GM12878 (cell line): Measurements from ENCODE around the gene CCDC81. TPM values are rescaled to one million over a fixed set of nuclear protein-coding genes. Genes with fewer than 3 reads are reported as not detected.

ENCODE experiments used
- ATAC-seq: fragments of 200-7000 bp; cut with Tn5 transposase; 3 replicates; pipeline ENCODE4 v1.9.1; 2020; ENCODE audit warnings: mild to moderate bottlenecking, moderate library complexity
- BruUV-seq: library from RNA; stranded (reverse); fragments of 400-500 nt; replicated peaks from 2 replicates; lab custom pipeline; 2021; lab: Mats Ljungman, UMichigan
- CTCF ChIA-PET: fragments of 300-600 bp; sonication (Branson Sonifier 250); formaldehyde crosslinking; extraction: SDS; loops from one replicate; lab custom pipeline; 2021; ENCODE audit warnings: inconsistent platforms; lab: Yijun Ruan, JAX
- POLR2A ChIA-PET: fragments of 350-600 bp; formaldehyde crosslinking; extraction: SDS; loops from one replicate; lab custom pipeline; 2021; ENCODE audit warnings: inconsistent platforms; lab: Charles Lee
- RAD21 ChIA-PET: fragments of 300-600 bp; sonication (Branson Sonifier 250); formaldehyde crosslinking; loops from one replicate; lab custom pipeline; 2023; ENCODE audit warnings: antibody characterized with exemption; ENCODE audit not compliant: unreplicated experiment; lab: Charles Lee
- SMC1A ChIA-PET: fragments of 300-600 bp; sonication (Branson Sonifier 250); formaldehyde crosslinking; loops from one replicate; lab custom pipeline; 2023; ENCODE audit not compliant: unreplicated experiment, uncharacterized antibody; lab: Charles Lee
- DNase-seq: peaks from one replicate; pipeline ENCODE4 v3.0.0-alpha.2; 2011; ENCODE audit warnings: low read depth, low spot score
- FAIRE-seq: peaks from 3 replicates; lab custom pipeline; 2011; peaks lifted over from hg19 to GRCh38; lab: Jason Lieb, UNC
- H2AFZ ChIP-seq: 2 replicates; pipeline ENCODE4 v1.6.0; 2011; ENCODE audit warnings: low read depth, low read length, control low read depth; ENCODE audit not compliant: control insufficient read depth
- H3K27ac ChIP-seq: 2 replicates; pipeline ENCODE4 v1.5.1; 2011; ENCODE audit warnings: control low read depth; ENCODE audit not compliant: control insufficient read depth, insufficient read depth
- H3K27me3 ChIP-seq, 2 experiments: replicated peaks in 1 of 2; 2 replicates each; pipeline versions ENCODE4 v1.6.0 to v1.6.1; 2011; ENCODE audit warnings: low read length in 1 of 2; ENCODE audit not compliant: control insufficient read depth in 2 of 2, insufficient read depth in 2 of 2
- H3K36me3 ChIP-seq, 2 experiments: 2 replicates each; pipeline ENCODE4 v1.5.1; 2011; ENCODE audit warnings: low read length in 1 of 2; ENCODE audit not compliant: control insufficient read depth in 2 of 2, insufficient read depth in 2 of 2
- H3K4me1 ChIP-seq: 2 replicates; pipeline ENCODE4 v1.6.1; 2011; ENCODE audit warnings: mild to moderate bottlenecking, low read length, moderate library complexity, mixed read lengths; ENCODE audit not compliant: control insufficient read depth, insufficient read depth
- H3K4me2 ChIP-seq: 2 replicates; pipeline ENCODE4 v1.6.0; 2011; ENCODE audit warnings: control low read depth; ENCODE audit not compliant: control insufficient read depth, insufficient read depth
- H3K4me3 ChIP-seq: fragments of 200-600 bp; sonication (generic); 2 replicates; pipeline ENCODE4 v1.5.1; 2016
- H3K79me2 ChIP-seq: 2 replicates; pipeline ENCODE4 v1.6.0; 2011; ENCODE audit warnings: low read length; ENCODE audit not compliant: control insufficient read depth, insufficient read depth
- H3K9ac ChIP-seq: 2 replicates; pipeline ENCODE4 v1.8.0; 2011; ENCODE audit warnings: low read length, control low read depth, mixed read lengths; ENCODE audit not compliant: control insufficient read depth, insufficient read depth
- H3K9me3 ChIP-seq: replicated peaks from 3 replicates; pipeline ENCODE4 v1.5.1; 2011; ENCODE audit warnings: mild to moderate bottlenecking, low read length; ENCODE audit not compliant: control insufficient read depth, insufficient read depth
- H4K20me1 ChIP-seq: 2 replicates; pipeline ENCODE4 v1.6.0; 2011; ENCODE audit not compliant: control insufficient read depth, insufficient read depth
- ATF2 ChIP-seq: IDR thresholded peaks from 2 replicates; pipeline ENCODE4 v1.6.1; 2012; ENCODE audit warnings: low read length, inconsistent platforms
- CTCF ChIP-seq, 3 experiments: IDR thresholded peaks in 2 of 3; conservative IDR thresholded peaks in 1 of 3; 2 replicates each; pipeline ENCODE4 v1.5.1; 2011; ENCODE audit warnings: low read depth in 3 of 3, low read length in 3 of 3, mild to moderate bottlenecking in 3 of 3, control low read depth in 2 of 3, moderate library complexity in 2 of 3, inconsistent platforms in 1 of 3, mixed read lengths in 1 of 3; ENCODE audit not compliant: control insufficient read depth in 2 of 3, insufficient read depth in 1 of 3; ENCODE audit errors: extremely low read depth in 1 of 3
- LARP7 ChIP-seq: fragments of 450-650 bp; IDR thresholded peaks from 2 replicates; pipeline ENCODE4 v1.6.1; 2017; ENCODE audit warnings: mild to moderate bottlenecking
- NFYA ChIP-seq: IDR thresholded peaks from 2 replicates; pipeline ENCODE4 v1.6.1; 2011; ENCODE audit warnings: low read depth, mild to moderate bottlenecking, low read length, improper control_type of control experiment, borderline replicate concordance
- RUNX3 ChIP-seq: IDR thresholded peaks from 2 replicates; pipeline ENCODE4 v1.6.1; 2012; ENCODE audit warnings: low read length, inconsistent platforms
- SIX5 ChIP-seq: IDR thresholded peaks from 2 replicates; pipeline ENCODE4 v1.6.1; 2011; ENCODE audit warnings: mild to moderate bottlenecking, low read depth, low read length, moderate library complexity; ENCODE audit not compliant: severe bottlenecking
- SMARCA5 ChIP-seq: fragments of 450-650 bp; IDR thresholded peaks from 2 replicates; pipeline ENCODE4 v1.6.1; 2017; ENCODE audit warnings: mild to moderate bottlenecking
- SUZ12 ChIP-seq: fragments of 200-600 bp; sonication (generic); IDR thresholded peaks from one replicate; pipeline ENCODE4 v1.6.1; 2018; ENCODE audit warnings: antibody characterized with exemption, mild to moderate bottlenecking; ENCODE audit not compliant: unreplicated experiment
- TBL1XR1 ChIP-seq: IDR thresholded peaks from 2 replicates; pipeline ENCODE4 v1.6.1; 2012; ENCODE audit warnings: low read depth, low read length, improper control_type of control experiment
- ZBTB4 ChIP-seq: fragments of 450-650 bp; formaldehyde crosslinking; IDR thresholded peaks from 2 replicates; pipeline ENCODE4 v1.4.0; 2022; ENCODE audit warnings: mild to moderate bottlenecking, moderate library complexity
- WGBS: methylation state at CpG from one replicate; pipeline ENCODE4 v1.1.6; 2016; ENCODE audit warnings: low lambda C conversion rate; ENCODE audit not compliant: insufficient replicate concordance, insufficient coverage; ENCODE audit errors: missing lambda C conversion rate; 5-methylcytosine and 5-hydroxymethylcytosine counted together
- in situ Hi-C: fragments of 300-500 bp; cut with MboI; formaldehyde crosslinking; loops from 9 replicates; pipeline ENCODE4 v1.14.3; 2018; ENCODE audit warnings: mixed read lengths
- intact Hi-C: fragments of 100-400 bp; cut with micrococcal nuclease; formaldehyde crosslinking; loops from one replicate; pipeline ENCODE4 v1.14.2; 2022; ENCODE audit not compliant: unreplicated experiment
- polyA plus RNA-seq, 11 experiments: library from polyadenylated mRNA; depleted of rRNA in 4 of 11; unstranded in 6 of 11; stranded (reverse) in 5 of 11; fragments of >200 nt; fragmentation: Nextera tagmentation in 4 of 11; fragmentation: Illumina TruSeq in 1 of 11; extraction: Ambion mirVana in 4 of 11; extraction: Trizol in 1 of 11; gene quantifications; 1 replicate in 1 of 11; 2 replicates in 10 of 11; pipeline versions ENCODE4 v1.2.1 to v1.2.3, GENCODE V29; 2011 to 2016; ENCODE audit warnings: inconsistent platforms in 2 of 11, missing spikeins in 2 of 11, low read depth in 1 of 11
- total RNA-seq, 4 experiments: library from RNA; depleted of rRNA in 3 of 4; stranded (reverse); fragments of >200 nt in 3 of 4; fragmentation: Illumina TruSeq in 1 of 4; extraction: Trizol in 1 of 4; gene quantifications; 2 replicates each; pipeline versions ENCODE4 v1.2.1 to v1.2.3, GENCODE V29; 2013 to 2021

CCDC81 gene
- total and polyA plus RNA-seq, 10 of the 15 experiments (the other 5 are each of a cell fraction or from before 2014, with no cell fraction given), result 0.06 to 0.53 (median 0.22) TPM

DNA sequence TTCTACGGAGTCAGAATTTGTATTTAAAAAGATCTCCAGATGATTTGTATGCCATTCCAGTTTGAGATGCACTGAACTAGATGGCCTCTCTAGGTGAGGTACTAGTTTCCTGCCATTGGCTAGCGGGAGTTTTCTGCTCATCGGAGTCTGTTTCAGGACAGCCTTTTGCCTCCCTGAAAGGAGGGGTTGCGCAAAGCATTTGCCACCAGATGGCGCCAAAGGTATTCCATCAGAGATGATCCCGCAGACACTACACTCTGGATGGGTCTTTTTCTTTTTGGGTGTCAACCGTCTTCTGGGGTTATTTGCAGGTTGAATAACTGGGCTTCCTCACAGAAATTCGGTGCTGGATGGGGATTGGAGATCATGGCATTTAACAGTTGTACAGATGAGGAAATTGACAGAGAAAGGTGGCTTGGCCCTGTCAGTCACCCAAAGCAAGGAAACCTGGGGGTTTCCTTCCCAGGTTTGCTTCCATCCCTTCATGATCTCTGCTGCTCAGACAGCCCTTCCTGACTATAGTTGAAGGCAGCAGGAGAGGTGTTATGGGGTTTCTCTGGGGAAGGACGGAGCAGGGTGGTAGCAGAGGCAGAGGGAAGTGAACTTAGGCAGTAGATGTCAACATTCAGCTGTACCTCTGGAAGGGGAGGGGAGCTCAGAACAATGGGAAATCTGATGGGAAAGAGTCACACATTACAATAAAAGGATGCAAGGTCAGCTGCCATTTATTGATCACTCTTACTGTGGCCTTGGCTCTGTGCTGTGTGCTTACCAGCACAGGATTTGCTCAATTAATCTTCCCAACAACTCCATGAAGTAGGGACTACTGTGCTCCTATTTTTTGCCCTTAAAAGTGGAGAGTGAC lies 81.6 kb downstream of the CCDC81 start:
- intact Hi-C loops, result loop anchor here (1.0 to 10.0 kb wide), 4 partner anchors 152 to 602 kb away; partner anchors contain the start of gene CCDC83
- WGBS, result 10% methylated on average over 9 of the region's 9 CpGs
- TF ChIP-seq NFYA, result no peak
- TF ChIP-seq RUNX3, result 0 out of 2 replicates have a peak, but pooled peaks have one; percentile 21
- no peak for TF ChIP-seq ATF2
- no peak for TF ChIP-seq ZBTB4
- no peak for TF ChIP-seq TBL1XR1
- TF ChIP-seq SIX5, result peak; percentile 4
- no peak for TF ChIP-seq SUZ12
- TF ChIP-seq CTCF (IDR thresholded peaks at IDR 0.05 in 2 of 3, conservative IDR thresholded peaks at IDR 0.05 in 1 of 3; ENCODE audit: control insufficient read depth in 2 of 3, extremely low read depth in 1 of 3, insufficient read depth in 1 of 3, low read depth in 3 of 3, low read length in 3 of 3), result peak; percentile 85 to 88 (median 87)
- TF ChIP-seq SMARCA5, result no peak
- no peak for TF ChIP-seq LARP7

More for the DNA sequence above, 81.6 kb downstream of the CCDC81 start:
- Histone ChIP-seq H2AFZ (no peak overlapping the region), H3K36me3 (no peaks in the 10 kb centered on the region), H3K79me2 (no peaks in the 10 kb centered on the region), H3K27me3 (no peaks in the 10 kb centered on the region), H3K9ac (no peak overlapping the region), H4K20me1 (no peaks in the 10 kb centered on the region), H3K4me3 (no peak overlapping the region), H3K4me1 (no peaks in the 10 kb centered on the region), H3K4me2 (no peak overlapping the region), H3K27ac (no peak overlapping the region), H3K9me3 (no peaks in the 10 kb centered on the region)
- ATAC-seq, result peak; percentile 97
- peak; percentile 25 for DNase-seq
- ChIA-PET RAD21 (interaction anchor here (0.6 to 5.3 kb wide), 12 partner anchors 10 to 462 kb away, joined by 3 to 87 read pairs (median 4); no protein-coding TSS in a partner anchor), SMC1A (interaction anchor here (0.6 to 6.4 kb wide), 29 partner anchors 11 to 602 kb away, joined by 3 to 96 read pairs (median 4); partner anchors contain the start of gene CCDC83), CTCF (interaction anchor here (0.6 to 7.0 kb wide), 36 partner anchors 8 to 861 kb away, joined by 3 to 156 read pairs (median 4); no protein-coding TSS in a partner anchor), POLR2A (no interaction called here)
- BruUV-seq, result no TSS peak
- peak; percentile 54 for FAIRE-seq
- in situ Hi-C loops, result loop anchor here (5.0 kb wide), 3 partner anchors 49 to 361 kb away; no protein-coding TSS in a partner anchor
